CD4-positive, alpha-beta memory T cell (primary cell): ENCODE data around the gene APOE. TPM values are rescaled to one million over a fixed set of nuclear protein-coding genes. Genes with fewer than 3 reads are reported as not detected.
"Not testable (repeated sequence)": the region's sequence is repeated elsewhere in the genome, so short reads cannot be mapped to it uniquely, and the experiment has no call there.

Experiments
- CTCF ChIA-PET: fragments of 350-600 bp; sonication (Branson Sonifier 250); formaldehyde crosslinking; loops from one replicate; lab custom pipeline; 2021; ENCODE audit warnings: inconsistent platforms; ENCODE audit not compliant: partially characterized antibody; lab: Charles Lee
- POLR2A ChIA-PET: fragments of 350-600 bp; sonication (Branson Sonifier 250); formaldehyde crosslinking; loops from one replicate; lab custom pipeline; 2021; ENCODE audit not compliant: partially characterized antibody; lab: Charles Lee
- DNase-seq, 5 donors: peaks; one replicate each; pipeline versions ENCODE4 v3.0.0 to v3.0.0-alpha.2; 2020 to 2022; ENCODE audit warnings: mixed read lengths in 1 of 5
- H3K27ac ChIP-seq: one replicate; pipeline ENCODE4 v1.7.0; 2013; ENCODE audit warnings: low read depth, low read length
- H3K27me3 ChIP-seq: 2 replicates; pipeline ENCODE4 v1.7.0; 2013; ENCODE audit warnings: mild to moderate bottlenecking, low read length, moderate library complexity; ENCODE audit not compliant: insufficient read depth
- H3K36me3 ChIP-seq: 2 replicates; pipeline ENCODE4 v1.7.0; 2013; ENCODE audit warnings: mild to moderate bottlenecking, low read length, moderate library complexity; ENCODE audit not compliant: insufficient read depth
- H3K4me1 ChIP-seq: 2 replicates; pipeline ENCODE4 v1.7.0; 2013; ENCODE audit warnings: mild to moderate bottlenecking, low read length, moderate library complexity; ENCODE audit not compliant: insufficient read depth
- H3K4me3 ChIP-seq, 2 donors: one replicate each; pipeline ENCODE4 v1.7.0; 2013; ENCODE audit warnings: low read length in 2 of 2, mild to moderate bottlenecking in 1 of 2
- H3K9me3 ChIP-seq, 2 donors: one replicate each; pipeline ENCODE4 v1.7.0; 2013; ENCODE audit warnings: low read length in 2 of 2, control low read depth in 1 of 2; ENCODE audit not compliant: control insufficient read depth in 1 of 2
- H3K27ac Mint-ChIP-seq, 7 donors: one replicate each; pipeline ENCODE4 v1.8.0; 2020 to 2021; ENCODE audit warnings: mixed read lengths in 7 of 7, mild to moderate bottlenecking in 6 of 7, inconsistent platforms in 3 of 7, moderate library complexity in 3 of 7
- H3K27me3 Mint-ChIP-seq, 2 donors: one replicate each; pipeline ENCODE4 v1.8.0; 2020 to 2021; ENCODE audit warnings: mixed read lengths in 2 of 2
- H3K36me3 Mint-ChIP-seq, 2 donors: one replicate each; pipeline ENCODE4 v1.8.0; 2020 to 2021; ENCODE audit warnings: mixed read lengths in 2 of 2, inconsistent platforms in 1 of 2, mild to moderate bottlenecking in 1 of 2
- H3K4me1 Mint-ChIP-seq, 4 donors: one replicate each; pipeline ENCODE4 v1.8.0; 2020 to 2021; ENCODE audit warnings: mixed read lengths in 4 of 4, mild to moderate bottlenecking in 1 of 4
- H3K4me3 Mint-ChIP-seq, 8 donors: one replicate each; pipeline ENCODE4 v1.8.0; 2020 to 2021; ENCODE audit warnings: mixed read lengths in 8 of 8, mild to moderate bottlenecking in 7 of 8, moderate library complexity in 6 of 8, inconsistent platforms in 3 of 8
- H3K9me3 Mint-ChIP-seq, 8 donors: one replicate each; pipeline ENCODE4 v1.8.0; 2020 to 2021; ENCODE audit warnings: mixed read lengths in 8 of 8, mild to moderate bottlenecking in 5 of 8, inconsistent platforms in 3 of 8, moderate library complexity in 1 of 8
- intact Hi-C: fragments of 100-400 bp; cut with micrococcal nuclease; formaldehyde crosslinking; loops from one replicate; pipeline ENCODE4 v1.15.1; 2023
- polyA plus RNA-seq, 2 donors: library from polyadenylated mRNA; unstranded; fragments of 300-500 nt; fragmentation: Illumina TruSeq; gene quantifications; one replicate each; pipeline ENCODE4 v1.2.3, GENCODE V29; 2021
- total RNA-seq, 2 experiments: library from RNA; stranded (reverse); gene quantifications; one replicate each; pipeline ENCODE4 v1.2.3, GENCODE V29; 2021

Gene APOE
- total and polyA plus RNA-seq, 4 experiments from 2014 or later = 9.0 to 11.9 TPM; not detected in 2

DNA sequence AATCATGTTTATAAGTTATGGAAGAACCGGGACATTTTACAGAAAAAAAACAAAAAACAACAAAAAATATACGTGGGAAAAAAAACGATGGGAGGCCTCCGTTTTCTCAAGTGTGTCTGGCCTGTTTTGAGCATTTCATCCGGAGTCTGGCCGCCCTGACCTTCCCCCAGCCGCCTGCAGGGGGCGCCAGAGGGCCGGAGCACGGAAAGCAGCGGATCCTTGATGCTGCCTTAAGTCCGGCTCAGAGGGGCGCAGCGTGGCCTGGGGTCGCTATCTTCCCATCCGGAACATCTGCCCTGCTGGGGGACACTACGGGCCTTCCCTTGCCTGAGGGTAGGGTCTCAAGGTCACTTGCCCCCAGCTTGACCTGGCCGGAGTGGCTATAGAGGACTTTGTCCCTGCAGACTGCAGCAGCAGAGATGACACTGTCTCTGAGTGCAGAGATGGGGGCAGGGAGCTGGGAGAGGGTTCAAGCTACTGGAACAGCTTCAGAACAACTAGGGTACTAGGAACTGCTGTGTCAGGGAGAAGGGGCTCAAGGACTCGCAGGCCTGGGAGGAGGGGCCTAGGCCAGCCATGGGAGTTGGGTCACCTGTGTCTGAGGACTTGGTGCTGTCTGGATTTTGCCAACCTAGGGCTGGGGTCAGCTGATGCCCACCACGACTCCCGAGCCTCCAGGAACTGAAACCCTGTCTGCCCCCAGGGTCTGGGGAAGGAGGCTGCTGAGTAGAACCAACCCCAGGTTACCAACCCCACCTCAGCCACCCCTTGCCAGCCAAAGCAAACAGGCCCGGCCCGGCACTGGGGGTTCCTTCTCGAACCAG lies 1.8 kb upstream of the APOE start:
- Mint-ChIP-seq H3K27me3 (peaks cover 17% of the 10 kb centered on the region in 2 donors), H3K9me3 (no peaks in the 10 kb centered on the region), H3K36me3 (peaks cover 11 to 31% of the 10 kb centered on the region in 2 donors), H3K4me3 (no peak overlapping the region), H3K4me1 (peaks cover 7 to 9% (median 8%) of the 10 kb centered on the region in 4 donors), H3K27ac (peak overlapping the region in 2 of 7 donors; percentile 19 to 60)
- no peaks in the 10 kb centered on the region for H3K4me1 ChIP-seq
- H3K27me3 ChIP-seq = peaks cover 12% of the 10 kb centered on the region
- POLR2A ChIA-PET = no interaction called here
- no peaks in the 10 kb centered on the region for H3K9me3 ChIP-seq
- DNase-seq = peak; percentile 61 to 70 (median 63)
- H3K4me3 ChIP-seq = no peak overlapping the region
- H3K27ac ChIP-seq = no peak overlapping the region
- intact Hi-C loops = loop anchor here (1.0 to 2.0 kb wide), 4 partner anchors 155 to 435 kb away; no protein-coding TSS in a partner anchor
- peaks cover 4% of the 10 kb centered on the region for H3K36me3 ChIP-seq
- CTCF ChIA-PET = interaction anchor here (0.6 to 3.5 kb wide), 11 partner anchors 9 to 432 kb away, joined by 3 to 18 read pairs (median 3); partner anchors contain the start of gene APOC1

DNA sequence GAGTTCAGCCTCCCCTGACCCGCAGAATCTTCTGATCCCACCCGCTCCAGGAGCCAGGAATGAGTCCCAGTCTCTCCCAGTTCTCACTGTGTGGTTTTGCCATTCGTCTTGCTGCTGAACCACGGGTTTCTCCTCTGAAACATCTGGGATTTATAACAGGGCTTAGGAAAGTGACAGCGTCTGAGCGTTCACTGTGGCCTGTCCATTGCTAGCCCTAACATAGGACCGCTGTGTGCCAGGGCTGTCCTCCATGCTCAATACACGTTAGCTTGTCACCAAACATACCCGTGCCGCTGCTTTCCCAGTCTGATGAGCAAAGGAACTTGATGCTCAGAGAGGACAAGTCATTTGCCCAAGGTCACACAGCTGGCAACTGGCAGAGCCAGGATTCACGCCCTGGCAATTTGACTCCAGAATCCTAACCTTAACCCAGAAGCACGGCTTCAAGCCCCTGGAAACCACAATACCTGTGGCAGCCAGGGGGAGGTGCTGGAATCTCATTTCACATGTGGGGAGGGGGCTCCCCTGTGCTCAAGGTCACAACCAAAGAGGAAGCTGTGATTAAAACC lies 1.1 kb upstream of the APOE start:
- Mint-ChIP-seq H3K27ac (no peak overlapping the region), H3K4me1 (peaks cover 7 to 9% (median 8%) of the 10 kb centered on the region in 4 donors), H3K27me3 (peaks cover 17% of the 10 kb centered on the region in 2 donors), H3K36me3 (peaks cover 11 to 28% of the 10 kb centered on the region in 2 donors), H3K4me3 (no peak overlapping the region), H3K9me3 (no peaks in the 10 kb centered on the region)
- H3K36me3 ChIP-seq = peaks cover 4% of the 10 kb centered on the region
- intact Hi-C loops = no loop called here
- CTCF ChIA-PET = interaction anchor here (0.6 to 3.5 kb wide), 11 partner anchors 8 to 431 kb away, joined by 3 to 18 read pairs (median 3); partner anchors contain the start of gene APOC1
- no peak overlapping the region for H3K4me3 ChIP-seq
- peaks cover 12% of the 10 kb centered on the region for H3K27me3 ChIP-seq
- no peak for DNase-seq
- no peak overlapping the region for H3K27ac ChIP-seq
- no peaks in the 10 kb centered on the region for H3K4me1 ChIP-seq
- POLR2A ChIA-PET = no interaction called here
- no peaks in the 10 kb centered on the region for H3K9me3 ChIP-seq

DNA sequence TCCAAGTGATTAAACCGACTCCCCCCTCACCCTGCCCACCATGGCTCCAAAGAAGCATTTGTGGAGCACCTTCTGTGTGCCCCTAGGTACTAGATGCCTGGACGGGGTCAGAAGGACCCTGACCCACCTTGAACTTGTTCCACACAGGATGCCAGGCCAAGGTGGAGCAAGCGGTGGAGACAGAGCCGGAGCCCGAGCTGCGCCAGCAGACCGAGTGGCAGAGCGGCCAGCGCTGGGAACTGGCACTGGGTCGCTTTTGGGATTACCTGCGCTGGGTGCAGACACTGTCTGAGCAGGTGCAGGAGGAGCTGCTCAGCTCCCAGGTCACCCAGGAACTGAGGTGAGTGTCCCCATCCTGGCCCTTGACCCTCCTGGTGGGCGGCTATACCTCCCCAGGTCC lies 2.0 kb downstream of the APOE start:
- DNase-seq = no peak
- Histone ChIP-seq H3K27me3 (peaks cover 12% of the 10 kb centered on the region), H3K36me3 (no peaks in the 10 kb centered on the region), H3K9me3 (no peaks in the 10 kb centered on the region), H3K27ac (no peak overlapping the region), H3K4me3 (no peak overlapping the region), H3K4me1 (no peaks in the 10 kb centered on the region)
- intact Hi-C loops = no loop called here
- CTCF ChIA-PET = no interaction called here
- no peak overlapping the region for H3K27ac Mint-ChIP-seq
- H3K9me3 Mint-ChIP-seq = no peaks in the 10 kb centered on the region
- H3K36me3 Mint-ChIP-seq = peaks cover 2 to 5% of the 10 kb centered on the region in 2 donors
- POLR2A ChIA-PET = no interaction called here
- peaks cover 6 to 9% (median 8%) of the 10 kb centered on the region in 4 donors for H3K4me1 Mint-ChIP-seq
- H3K27me3 Mint-ChIP-seq = peaks cover 19 to 22% of the 10 kb centered on the region in 2 donors
- no peak overlapping the region for H3K4me3 Mint-ChIP-seq

GRCh38 chr19:44908074-44908835 lies 2.7 kb downstream of the APOE start:
- CTCF ChIA-PET = no interaction called here
- peaks cover 5 to 9% (median 8%) of the 10 kb centered on the region in 4 donors for H3K4me1 Mint-ChIP-seq
- peaks cover 24 to 28% of the 10 kb centered on the region in 2 donors for H3K27me3 Mint-ChIP-seq
- H3K4me3 Mint-ChIP-seq = no peak overlapping the region
- no peak overlapping the region for H3K27ac ChIP-seq
- POLR2A ChIA-PET = no interaction called here
- no peak for DNase-seq
- peaks cover 0 to 2% of the 10 kb centered on the region in 2 donors for H3K36me3 Mint-ChIP-seq
- intact Hi-C loops = no loop called here
- no peaks in the 10 kb centered on the region for H3K36me3 ChIP-seq
- no peak overlapping the region for H3K4me3 ChIP-seq
- H3K9me3 Mint-ChIP-seq = no peaks in the 10 kb centered on the region
- H3K9me3 ChIP-seq = no peaks in the 10 kb centered on the region
- peaks cover 12% of the 10 kb centered on the region for H3K27me3 ChIP-seq
- no peaks in the 10 kb centered on the region for H3K4me1 ChIP-seq
- H3K27ac Mint-ChIP-seq = no peak overlapping the region

GRCh38 chr19:44908836-44909261 lies 3.3 kb downstream of the APOE start:
- H3K4me1 ChIP-seq = no peaks in the 10 kb centered on the region
- CTCF ChIA-PET = no interaction called here
- Mint-ChIP-seq H3K4me3 (no peak overlapping the region), H3K9me3 (no peaks in the 10 kb centered on the region), H3K36me3 (no peaks in the 10 kb centered on the region), H3K27me3 (peaks cover 28 to 32% of the 10 kb centered on the region in 2 donors), H3K27ac (no peak overlapping the region), H3K4me1 (peaks cover 5 to 9% (median 8%) of the 10 kb centered on the region in 4 donors)
- intact Hi-C loops = no loop called here
- no peak for DNase-seq
- POLR2A ChIA-PET = no interaction called here
- H3K9me3 ChIP-seq = no peaks in the 10 kb centered on the region
- H3K27me3 ChIP-seq = peaks cover 12% of the 10 kb centered on the region
- H3K36me3 ChIP-seq = no peaks in the 10 kb centered on the region
- no peak overlapping the region for H3K27ac ChIP-seq
- no peak overlapping the region for H3K4me3 ChIP-seq

DNA sequence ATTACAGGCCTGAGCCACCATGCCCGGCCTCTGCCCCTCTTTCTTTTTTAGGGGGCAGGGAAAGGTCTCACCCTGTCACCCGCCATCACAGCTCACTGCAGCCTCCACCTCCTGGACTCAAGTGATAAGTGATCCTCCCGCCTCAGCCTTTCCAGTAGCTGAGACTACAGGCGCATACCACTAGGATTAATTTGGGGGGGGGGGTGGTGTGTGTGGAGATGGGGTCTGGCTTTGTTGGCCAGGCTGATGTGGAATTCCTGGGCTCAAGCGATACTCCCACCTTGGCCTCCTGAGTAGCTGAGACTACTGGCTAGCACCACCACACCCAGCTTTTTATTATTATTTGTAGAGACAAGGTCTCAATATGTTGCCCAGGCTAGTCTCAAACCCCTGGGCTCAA lies 4.2 kb downstream of the APOE start:
- DNase-seq = no peak
- peaks cover 4% of the 10 kb centered on the region for H3K4me1 ChIP-seq
- POLR2A ChIA-PET = no interaction called here
- H3K27ac ChIP-seq = no peak overlapping the region
- no peak overlapping the region for H3K27ac Mint-ChIP-seq
- no peaks in the 10 kb centered on the region for H3K9me3 ChIP-seq
- intact Hi-C loops = no loop called here
- CTCF ChIA-PET = no interaction called here
- H3K4me3 ChIP-seq = no peak overlapping the region
- H3K9me3 Mint-ChIP-seq = no peaks in the 10 kb centered on the region
- peaks cover 12% of the 10 kb centered on the region for H3K27me3 ChIP-seq
- H3K36me3 Mint-ChIP-seq = no peaks in the 10 kb centered on the region
- peaks cover 29 to 39% of the 10 kb centered on the region in 2 donors for H3K27me3 Mint-ChIP-seq
- H3K4me3 Mint-ChIP-seq = no peak overlapping the region
- no peaks in the 10 kb centered on the region for H3K36me3 ChIP-seq
- H3K4me1 Mint-ChIP-seq = peaks cover 7 to 15% (median 12%) of the 10 kb centered on the region in 4 donors

GRCh38 chr19:44911896-44912295 lies 6.3 kb downstream of the APOE start:
- H3K9me3 Mint-ChIP-seq, intact Hi-C loops, CTCF ChIA-PET, H3K36me3 Mint-ChIP-seq, POLR2A ChIA-PET, DNase-seq, H3K4me3 ChIP-seq, H3K4me3 Mint-ChIP-seq, H3K4me1 ChIP-seq, H3K27ac Mint-ChIP-seq, H3K27ac ChIP-seq, H3K36me3 ChIP-seq, H3K9me3 ChIP-seq, H3K27me3 ChIP-seq, H3K4me1 Mint-ChIP-seq: not testable (repeated sequence)
- H3K27me3 Mint-ChIP-seq = peaks cover 21 to 27% of the 10 kb centered on the region in 2 donors
